NCI-H82 (cell line): ENCODE results near the gene CTAGE1.
"Not testable (repeated sequence)": the region's sequence is repeated elsewhere in the genome, so short reads cannot be mapped to it uniquely, and the experiment has no call there.

Experiments used
- DNase-seq: peaks from one replicate; lab custom pipeline; 2025; lab: John Stamatoyannopoulos, UW

The CTAGE1 gene

GRCh38 chr18:22436136-22436535 is 18.4 kb upstream of the CTAGE1 start:
- no peak for DNase-seq

DNA sequence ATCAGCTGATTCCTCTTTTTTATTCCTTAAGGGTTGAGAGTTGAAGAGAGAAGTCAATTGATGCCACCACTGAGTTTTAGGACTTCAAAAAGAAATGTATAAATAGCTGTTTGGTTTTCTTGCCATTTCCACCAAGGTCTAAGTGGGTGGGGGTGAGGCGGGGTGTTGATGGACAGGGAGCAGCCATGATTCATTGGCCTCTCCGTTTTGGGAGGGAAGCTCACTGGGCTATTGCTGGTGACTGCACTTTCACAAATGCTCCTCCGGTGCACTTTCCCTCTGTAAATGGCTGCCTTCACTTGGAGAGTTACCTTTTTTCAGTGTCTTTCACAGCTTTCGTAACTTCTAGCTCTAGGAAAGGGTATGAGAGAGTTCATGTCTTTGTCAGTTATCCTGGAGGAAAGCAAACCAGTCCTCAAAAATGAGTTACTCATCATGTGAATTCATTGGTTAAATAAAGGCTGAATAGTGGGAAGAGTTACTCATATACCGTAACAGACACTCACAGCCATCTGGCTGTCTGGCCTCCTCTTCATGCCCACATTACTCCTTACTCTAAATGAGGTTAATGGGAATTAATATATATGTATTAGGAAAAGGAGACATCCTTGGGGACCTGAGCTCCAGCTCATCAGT is 17.4 kb upstream of the CTAGE1 start:
- peak; percentile 16 for DNase-seq

GRCh38 chr18:22433956-22434355 is 16.2 kb upstream of the CTAGE1 start:
- peak; percentile 78 for DNase-seq

DNA sequence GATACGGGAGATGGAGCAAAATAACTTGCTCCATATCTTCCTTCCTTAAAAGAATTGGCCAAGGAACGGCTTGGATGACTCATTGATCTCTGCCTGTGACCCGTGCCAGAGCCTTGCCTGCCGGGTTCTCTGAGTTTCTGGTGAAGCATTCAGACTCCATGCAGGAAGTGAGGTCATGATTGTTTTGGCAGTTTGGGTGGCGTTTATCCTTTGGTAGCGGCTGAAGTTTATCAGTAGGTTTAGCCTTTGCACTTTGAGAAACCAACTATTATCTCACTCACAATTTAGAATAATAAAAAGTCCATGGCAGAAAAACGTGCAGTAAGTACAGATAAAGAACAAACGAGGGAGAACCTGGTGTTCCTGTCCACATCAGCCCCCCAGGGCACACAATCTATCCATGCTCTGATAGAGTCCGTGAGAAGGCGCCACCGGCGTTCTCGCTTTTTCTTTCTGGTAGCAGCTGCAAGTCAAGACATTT is 15.0 kb upstream of the CTAGE1 start:
- DNase-seq = no peak

- DNase-seq = no peak
Measured at GRCh38 chr18:22429564-22429963, 11.8 kb upstream of the CTAGE1 start.

DNA sequence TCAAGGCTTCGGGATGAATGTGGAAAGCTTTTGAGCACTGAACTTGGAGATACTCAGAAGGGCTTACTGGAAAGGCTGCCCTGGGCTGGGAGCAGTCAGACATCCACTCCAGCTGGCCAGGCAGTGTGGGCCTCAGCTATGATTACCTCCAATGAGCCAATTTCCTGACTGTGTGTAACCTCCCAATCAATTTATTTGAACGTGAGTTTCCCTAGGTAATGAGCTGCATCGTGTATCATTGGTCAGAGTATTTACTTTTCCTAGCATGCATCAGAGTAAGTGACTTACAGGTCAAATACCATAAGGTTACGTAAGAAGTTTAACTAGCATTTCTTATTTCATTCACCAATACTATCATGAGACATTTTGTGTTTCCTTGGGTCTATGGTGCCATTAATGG is 11.0 kb upstream of the CTAGE1 start:
- DNase-seq = no peak

DNA sequence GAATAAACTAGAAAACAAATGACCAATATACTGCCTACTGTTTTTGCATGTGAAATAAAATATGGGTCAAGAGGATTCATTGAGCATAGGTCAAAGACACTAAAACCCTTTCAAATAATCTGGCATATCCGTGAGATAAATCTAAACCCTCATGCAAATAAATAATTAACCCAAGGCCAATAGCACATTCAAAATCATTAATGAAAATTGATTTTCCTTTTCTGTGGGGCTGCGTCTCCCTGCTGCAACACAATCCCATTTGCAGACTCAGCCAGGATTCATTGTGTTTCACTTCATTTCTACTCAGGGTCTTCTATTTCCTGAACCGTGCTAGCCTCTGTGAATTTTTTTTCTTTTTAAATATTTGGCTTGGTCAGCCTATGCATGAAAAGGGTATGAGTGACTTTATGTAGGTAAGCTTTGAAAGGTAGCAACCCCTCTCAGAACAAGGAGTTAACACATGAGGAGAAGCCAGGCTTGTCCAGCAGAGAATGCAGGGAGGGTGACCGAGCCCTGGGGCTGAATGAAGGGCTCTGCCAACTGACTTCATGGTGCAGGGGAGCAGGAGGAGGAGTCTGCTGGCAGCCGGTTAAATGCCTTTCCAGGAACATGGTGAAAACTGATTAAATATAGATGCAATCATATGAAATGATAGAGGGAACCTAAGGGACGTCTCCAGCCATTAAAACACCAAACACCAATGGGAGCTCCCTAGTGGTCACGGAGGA is 10.3 kb upstream of the CTAGE1 start:
- DNase-seq = no peak

GRCh38 chr18:22424565-22424963 is 6.8 kb upstream of the CTAGE1 start:
- no peak for DNase-seq

DNA sequence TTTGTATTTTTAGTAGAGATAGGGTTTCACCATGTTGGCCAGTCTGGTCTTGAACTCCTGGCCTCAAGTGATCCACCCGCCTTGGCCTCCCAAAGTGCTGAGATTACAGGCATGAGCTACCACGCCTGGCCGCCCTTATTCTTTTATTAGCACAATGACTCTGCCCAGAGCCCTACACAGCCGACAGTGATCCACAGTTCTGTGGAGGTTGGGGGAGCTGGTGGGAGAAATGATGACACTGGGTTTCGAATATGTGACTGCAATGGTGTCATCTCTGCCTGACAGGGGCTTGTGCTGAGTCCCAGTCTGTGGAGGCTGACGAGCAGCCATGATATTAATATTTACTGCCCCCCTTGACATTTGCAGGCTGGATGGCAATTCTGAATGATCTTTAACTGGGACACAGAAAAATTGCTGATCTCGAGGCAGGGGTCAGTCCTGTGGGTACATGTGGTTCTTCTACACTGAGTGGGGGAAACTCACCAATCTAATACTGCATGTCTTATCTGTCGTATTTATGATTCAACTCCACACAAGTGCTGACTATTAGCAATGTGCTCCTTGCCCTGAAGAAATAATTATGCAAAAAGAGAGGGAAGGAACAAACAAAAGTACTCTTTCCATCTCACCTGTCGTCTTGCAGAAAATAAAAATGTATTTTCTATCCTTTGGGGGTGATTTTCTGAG is 6.3 kb upstream of the CTAGE1 start:
- DNase-seq = no peak

GRCh38 chr18:22422909-22423548 is 5.3 kb upstream of the CTAGE1 start:
- DNase-seq = no peak

DNA sequence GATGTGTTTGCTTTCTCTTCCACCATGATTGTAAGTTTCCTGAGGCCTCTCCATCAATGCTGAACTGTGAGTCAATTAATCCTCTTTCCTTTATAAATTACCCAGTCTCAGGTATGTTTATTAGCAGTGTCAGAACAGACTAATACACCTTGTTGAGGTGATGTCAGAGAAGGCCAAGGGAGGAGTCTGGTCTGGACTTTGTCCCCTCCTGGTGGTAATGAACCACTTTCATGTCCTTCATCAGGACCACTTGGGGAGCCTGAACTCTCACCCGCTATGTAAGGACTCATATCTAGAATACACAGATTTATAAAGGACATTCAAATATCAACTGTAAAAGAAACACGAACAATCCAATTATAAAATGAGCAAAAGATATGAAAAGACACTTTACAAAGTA is 2.9 kb upstream of the CTAGE1 start:
- DNase-seq = no peak

DNA sequence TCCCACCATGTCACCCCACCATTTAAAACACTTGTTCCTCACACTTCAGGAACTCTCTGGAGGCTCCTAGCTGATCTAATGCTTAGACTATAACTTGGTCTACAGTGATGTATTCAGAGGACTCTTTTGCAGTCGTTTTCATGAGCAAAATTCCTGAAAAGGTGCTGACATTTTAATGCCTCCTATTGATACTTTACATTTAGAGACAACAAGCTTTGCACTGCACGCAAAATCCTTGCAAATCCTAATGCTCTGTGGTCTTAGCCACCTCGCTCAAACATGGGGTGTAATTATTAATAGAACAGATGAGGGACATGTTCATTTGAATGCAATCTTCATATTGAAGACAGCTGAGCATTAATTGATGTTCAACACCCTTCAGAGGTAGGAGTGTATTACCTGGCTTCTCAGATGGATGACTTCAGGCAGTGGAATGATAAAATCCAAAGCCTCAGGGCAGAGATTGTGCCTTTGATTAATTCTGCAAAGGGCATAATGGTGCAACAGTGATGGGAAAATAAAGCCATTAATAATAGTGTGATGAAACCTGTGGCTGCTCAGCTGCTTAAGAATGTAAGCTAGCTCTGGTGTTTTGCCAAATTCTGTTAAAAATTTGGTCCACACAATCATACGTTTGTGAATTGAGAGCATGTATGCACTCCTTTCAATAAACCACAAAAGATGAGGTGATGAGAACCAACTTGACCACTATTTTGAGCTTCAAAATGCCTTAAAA is 5.4 kb downstream of the CTAGE1 start:
- no peak for DNase-seq

DNA sequence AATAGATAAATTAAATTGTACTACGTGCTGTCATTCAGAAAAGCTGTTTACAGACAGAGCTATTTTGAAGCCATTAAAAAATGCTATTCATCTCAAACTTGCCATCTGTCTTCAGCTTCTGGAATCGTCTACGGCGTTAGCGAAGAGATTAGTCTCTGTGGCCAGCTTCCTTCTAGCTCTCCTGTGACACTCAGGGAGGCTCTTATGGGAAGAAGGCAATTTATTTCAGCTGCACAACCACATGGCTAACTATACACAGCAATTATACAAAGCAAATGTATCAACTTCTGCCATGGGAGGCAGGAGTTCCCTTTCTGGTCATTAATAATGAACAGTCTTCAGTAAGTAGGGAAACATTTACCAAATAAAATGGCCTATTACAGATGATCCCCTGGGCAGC is 6.3 kb downstream of the CTAGE1 start:
- DNase-seq = peak; percentile 13

DNA sequence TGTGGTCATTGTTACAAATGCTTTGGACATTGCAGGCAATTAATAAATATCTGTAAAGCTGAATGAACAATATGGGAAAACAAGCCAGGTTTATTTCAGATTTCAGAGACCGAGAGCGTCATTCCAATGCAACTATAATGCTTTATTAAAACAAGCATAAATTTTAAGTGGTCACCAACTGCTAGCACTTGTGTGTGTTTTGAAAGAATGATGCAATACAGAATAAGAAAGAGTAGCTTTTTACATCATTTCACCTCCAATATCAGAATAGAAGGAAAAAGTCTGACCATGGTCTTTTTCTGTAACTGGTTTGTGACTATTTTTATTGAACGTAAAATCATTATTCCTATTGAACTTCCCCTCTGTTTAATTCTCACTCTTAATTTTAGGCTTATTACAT is 7.6 kb downstream of the CTAGE1 start:
- DNase-seq = no peak

DNA sequence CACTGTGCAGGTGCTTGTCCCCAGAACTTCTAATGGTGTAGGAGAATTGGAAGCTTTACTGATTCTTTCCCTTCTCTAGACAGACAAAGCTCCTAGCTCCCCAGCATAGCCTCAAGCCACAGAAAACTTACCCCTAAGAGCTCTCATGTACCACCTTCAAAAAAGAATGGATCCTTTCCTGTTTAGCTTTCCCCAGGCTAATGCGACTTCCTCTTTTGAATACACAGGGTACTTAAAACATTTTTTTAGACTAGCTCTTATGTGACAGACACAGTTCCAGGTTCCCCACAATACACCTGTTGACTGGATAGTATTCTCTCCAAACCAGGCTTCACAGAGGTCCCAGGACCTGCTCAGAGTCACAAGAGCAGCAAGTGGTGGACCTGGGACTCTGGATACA is 8.3 kb downstream of the CTAGE1 start:
- DNase-seq = no peak

DNA sequence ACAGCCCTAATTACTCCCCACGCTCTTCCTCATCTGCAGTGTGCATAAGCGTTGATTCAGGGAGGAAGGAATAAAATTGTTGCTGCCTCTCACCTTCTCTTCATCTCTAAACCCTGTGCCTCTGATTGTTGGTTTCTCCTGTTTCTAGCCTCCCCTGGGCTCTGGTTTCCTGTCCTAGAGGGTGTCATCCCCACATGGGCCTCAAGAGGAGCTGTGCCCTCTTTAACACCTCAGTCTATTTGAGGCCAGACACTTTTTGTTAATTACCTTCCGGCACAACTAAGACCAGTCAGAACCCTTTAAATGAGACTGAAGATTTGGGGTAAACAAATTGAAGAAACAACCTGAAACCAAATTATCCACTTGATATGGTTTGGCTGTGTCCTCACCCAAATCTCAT is 9.7 kb downstream of the CTAGE1 start:
- no peak for DNase-seq

DNA sequence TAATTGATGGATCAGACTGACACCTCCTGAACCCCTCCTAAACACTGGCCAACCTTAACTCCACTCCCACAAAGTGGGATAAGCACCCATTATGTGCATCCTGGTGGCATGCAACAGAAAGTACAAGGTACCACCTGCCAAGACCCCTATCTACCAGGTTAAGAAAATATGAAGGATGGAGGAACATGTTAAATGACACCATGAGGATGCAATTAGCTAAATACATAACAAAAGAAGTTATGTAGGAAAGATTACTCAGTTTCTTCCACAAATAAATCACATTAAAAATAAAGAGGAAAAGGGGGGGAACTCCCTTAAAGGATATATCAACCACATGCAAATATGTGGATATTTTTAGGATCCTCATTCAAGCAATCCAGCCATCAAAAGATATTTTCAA is 12.6 kb downstream of the CTAGE1 start:
- no peak for DNase-seq

DNA sequence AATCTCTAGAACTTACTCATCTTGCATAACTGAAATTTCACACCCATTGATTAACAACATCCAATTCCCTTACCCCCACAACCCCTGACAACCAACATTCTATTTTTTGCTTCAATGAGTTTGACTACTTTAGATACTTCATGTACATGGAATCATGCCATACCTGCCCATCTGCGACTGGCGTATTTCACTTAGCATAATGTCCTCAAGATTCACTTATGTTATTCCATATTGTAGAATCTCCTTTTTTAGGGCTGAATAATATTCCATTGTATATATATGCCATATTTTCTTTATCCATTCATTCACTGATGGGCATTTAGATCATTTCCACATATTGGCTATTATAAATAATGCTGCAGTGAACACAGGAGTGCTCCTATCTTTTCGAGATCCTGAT is 13.8 kb downstream of the CTAGE1 start:
- no peak for DNase-seq

DNA sequence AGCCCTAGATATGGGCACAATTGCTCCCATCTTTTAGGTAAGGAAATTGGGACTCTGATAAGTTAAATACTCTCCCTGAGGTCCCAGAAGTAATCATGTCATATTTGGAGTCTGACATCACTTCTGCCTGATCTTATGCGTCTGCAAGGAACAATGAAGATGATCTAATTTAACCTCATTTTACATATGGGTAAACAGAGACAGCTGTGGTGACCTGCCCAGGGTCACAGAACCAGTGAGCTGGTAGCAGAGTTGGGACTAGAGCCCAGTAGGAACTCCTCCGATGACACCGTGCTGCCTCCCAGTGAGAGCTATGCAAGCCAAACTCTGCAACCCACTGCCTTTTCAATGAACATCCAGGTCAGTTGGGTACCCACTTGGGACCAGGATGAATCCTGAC is 17.8 kb downstream of the CTAGE1 start:
- DNase-seq = no peak

- DNase-seq = no peak
Measured at GRCh38 chr18:22398464-22398863, 19.3 kb downstream of the CTAGE1 start.

GRCh38 chr18:22394428-22394827 is 23.3 kb downstream of the CTAGE1 start:
- no peak for DNase-seq

- not testable (repeated sequence) for DNase-seq
Measured at GRCh38 chr18:22393164-22393563, 24.6 kb downstream of the CTAGE1 start.
